ENCODE measurements around the gene XPO6. TPM values are rescaled to one million over a fixed set of nuclear protein-coding genes. Genes with fewer than 3 reads are reported as not detected.
A peak's percentile ranks its signal among the peaks of the same experiment; 100 is the strongest.
"Not testable (repeated sequence)": the region's sequence is repeated elsewhere in the genome, so short reads cannot be mapped to it uniquely, and the experiment has no call there.

Gene XPO6, protein sequence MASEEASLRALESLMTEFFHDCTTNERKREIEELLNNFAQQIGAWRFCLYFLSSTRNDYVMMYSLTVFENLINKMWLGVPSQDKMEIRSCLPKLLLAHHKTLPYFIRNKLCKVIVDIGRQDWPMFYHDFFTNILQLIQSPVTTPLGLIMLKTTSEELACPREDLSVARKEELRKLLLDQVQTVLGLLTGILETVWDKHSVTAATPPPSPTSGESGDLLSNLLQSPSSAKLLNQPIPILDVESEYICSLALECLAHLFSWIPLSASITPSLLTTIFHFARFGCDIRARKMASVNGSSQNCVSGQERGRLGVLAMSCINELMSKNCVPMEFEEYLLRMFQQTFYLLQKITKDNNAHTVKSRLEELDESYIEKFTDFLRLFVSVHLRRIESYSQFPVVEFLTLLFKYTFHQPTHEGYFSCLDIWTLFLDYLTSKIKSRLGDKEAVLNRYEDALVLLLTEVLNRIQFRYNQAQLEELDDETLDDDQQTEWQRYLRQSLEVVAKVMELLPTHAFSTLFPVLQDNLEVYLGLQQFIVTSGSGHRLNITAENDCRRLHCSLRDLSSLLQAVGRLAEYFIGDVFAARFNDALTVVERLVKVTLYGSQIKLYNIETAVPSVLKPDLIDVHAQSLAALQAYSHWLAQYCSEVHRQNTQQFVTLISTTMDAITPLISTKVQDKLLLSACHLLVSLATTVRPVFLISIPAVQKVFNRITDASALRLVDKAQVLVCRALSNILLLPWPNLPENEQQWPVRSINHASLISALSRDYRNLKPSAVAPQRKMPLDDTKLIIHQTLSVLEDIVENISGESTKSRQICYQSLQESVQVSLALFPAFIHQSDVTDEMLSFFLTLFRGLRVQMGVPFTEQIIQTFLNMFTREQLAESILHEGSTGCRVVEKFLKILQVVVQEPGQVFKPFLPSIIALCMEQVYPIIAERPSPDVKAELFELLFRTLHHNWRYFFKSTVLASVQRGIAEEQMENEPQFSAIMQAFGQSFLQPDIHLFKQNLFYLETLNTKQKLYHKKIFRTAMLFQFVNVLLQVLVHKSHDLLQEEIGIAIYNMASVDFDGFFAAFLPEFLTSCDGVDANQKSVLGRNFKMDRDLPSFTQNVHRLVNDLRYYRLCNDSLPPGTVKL
- 127 TPM for total RNA-seq
- long read RNA-seq, partial matches to known transcripts: 40 of 49 reads
- long read RNA-seq, other reads (novel, unspliced or antisense): 9 of 49 reads

DNA sequence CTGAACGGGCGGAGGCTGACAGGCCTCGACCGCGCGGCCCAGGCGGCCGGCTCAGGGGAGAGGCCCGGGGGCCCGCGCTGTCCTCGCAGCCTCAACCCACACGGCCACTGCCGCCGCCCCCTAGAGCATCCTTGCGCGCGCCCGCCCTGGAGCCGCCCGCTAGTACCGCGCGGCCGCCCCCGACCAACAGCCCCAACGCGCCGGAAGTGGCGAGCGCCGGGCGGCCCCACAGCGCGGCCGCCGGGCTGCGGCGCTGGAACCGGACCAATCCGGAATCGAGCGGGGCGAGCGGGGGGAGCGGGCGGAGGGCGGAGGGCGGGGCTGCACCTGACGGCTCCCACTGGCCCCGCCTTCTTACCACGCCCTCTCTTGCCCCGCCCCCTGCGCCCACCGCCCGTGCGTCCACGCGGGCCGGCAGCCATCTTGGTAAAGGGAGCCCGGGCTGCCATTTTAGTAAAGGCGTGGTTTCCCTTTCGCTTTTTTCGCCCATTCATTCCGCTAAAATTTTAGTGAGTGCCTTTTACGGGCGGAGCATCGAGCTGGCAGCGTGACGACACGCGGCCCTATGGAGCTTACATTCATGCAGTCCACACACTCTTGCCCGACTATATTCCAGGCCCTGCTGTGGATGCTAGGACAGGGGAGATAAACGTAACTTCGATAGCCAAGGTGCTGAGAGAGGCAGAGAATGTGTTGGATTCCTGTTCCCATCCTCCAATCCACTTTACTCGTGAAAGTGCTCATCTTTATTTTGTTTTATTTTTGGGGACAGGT is at the start of gene XPO6:
Gene XPO6 (minus strand): TSS at position 208 of the 774 bp plus-strand sequence. CDS start 597 bp downstream, outside the sequence.
- DNase-seq (ENCODE audit: low spot score): peak; percentile 98

DNA sequence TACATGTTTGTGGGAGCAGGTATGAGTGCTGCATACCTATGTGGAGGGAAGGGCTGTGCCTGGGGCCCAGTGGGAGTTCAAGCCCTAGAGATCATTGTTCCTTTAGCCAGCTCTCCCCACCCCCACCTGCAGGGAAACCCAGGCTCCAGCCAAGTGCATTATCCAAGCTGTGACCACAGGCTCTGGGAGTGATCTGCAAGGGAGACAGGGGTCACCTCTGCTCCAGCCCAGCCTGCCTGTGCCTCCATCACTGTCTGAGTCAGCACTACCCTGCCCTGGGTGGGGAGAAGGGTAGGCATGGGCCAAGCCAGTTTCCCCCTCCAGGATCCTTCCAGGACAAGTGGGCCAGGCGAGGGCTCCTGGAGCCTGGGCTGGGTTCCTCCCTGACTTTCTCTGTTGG is 48.4 kb upstream of the XPO6 start:
- DNase-seq (ENCODE audit: low spot score): no peak

DNA sequence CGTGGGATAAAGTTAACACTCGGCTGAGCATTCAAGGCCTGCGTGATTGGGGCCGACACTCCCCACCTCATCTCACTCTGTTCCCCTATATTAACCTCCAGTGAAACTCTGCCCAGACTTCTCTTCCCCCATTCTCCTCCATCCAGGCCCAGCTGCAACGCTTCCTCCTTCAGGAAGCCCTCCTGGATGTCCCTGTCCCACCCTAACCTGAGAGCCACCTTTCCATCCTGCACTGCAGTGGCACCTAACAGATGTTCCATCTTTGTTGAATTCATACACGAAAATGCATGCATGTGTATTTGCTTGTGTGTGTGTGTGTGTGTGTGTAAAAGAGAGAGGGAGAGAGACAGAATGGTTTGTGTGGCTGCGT is 48.0 kb upstream of the XPO6 start:
- no peak for DNase-seq (ENCODE audit: low spot score)

DNA sequence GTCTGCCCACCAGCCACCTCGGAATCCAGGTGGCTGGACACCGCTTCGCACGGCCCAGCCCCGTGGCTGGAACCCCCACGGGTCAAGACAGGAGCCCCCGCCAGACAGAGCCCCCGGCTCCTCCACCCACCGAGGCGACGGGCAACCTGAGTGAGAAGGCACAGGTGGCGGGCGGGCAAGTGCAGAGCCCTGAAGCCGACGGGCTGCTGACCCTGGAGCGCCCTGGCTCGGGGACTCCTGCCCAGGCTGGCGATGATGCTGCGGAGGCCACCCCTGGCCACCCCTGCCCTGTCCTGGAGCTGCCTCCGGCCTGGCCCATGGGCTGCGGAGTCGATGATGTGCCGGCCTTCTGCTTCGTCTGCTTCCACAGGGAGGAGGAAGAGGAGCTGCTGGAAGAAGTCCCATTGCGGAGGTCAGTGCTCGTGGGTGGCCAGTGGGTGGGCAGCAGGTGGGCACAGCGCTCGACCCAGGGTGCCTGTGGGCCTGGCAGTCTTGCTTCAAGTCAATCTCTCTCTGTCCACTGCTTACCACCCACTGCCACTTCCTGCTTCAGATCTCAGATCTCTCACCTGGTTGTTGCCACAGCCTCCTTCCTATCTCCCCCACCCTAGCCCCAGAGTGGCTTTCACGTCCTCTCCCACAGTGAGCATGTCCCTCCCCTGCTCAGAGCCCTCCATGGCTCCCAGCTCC is 47.5 kb upstream of the XPO6 start:
- no peak for DNase-seq (ENCODE audit: low spot score)

DNA sequence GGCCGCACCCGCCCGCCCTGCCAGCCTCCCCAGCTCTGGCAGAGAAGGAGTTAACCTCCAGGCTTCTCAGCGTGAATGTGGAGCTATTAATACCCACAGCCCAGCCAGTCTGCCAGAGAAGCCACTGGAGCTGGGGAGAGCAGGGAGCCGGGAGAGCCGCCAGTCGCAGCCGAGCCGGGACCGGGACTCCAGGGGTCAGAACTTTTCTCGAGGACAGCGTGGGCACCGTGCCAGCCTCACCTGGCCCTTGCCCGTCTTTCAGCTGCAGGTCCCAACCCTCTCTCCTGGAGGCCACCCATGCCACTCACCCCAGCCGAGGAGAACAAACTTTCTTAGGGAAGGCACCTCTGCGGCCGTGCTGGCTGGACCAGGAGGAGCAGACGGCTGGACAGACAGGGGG is 46.8 kb upstream of the XPO6 start:
- DNase-seq (ENCODE audit: low spot score): no peak

DNA sequence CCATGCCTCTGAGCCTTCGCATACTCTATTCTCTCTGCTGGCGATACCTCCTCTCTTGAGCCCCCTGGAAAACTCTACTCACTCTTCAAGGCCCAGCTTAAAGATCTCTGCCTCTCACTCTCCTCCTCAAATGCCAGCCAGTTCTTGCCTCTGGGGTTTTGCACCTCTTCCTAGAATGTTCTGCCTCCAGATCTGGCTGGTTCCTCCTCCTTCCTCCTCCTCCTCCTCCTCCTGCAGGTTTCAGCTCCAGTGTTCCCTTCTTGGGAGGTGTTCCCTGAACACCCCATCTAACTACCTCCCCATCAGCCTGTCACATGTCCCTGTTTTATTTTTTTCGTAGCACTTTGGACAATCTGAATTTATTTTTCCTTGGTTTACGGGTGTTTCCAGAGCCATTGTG is 45.5 kb upstream of the XPO6 start:
- DNase-seq (ENCODE audit: low spot score): no peak

DNA sequence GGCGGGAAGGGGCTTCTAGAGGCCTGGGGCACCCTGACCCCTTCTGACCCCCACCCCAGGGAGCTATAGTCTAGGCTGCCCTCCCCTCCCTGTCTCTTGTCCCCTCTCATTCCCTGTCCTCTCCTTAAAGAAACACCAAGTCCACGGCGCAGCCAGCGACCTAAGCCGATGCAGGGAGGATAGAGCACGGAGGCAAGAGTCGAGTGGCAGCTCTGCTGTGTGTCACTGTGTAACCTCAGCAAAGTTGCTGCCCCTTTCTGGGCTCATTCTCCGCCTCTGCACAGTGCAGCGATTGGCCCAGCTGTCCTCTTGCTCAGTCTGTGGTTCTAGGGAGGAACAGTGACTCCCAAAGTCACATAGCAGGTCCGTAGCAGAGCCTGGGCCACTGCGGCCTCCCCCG is 44.1 kb upstream of the XPO6 start:
- DNase-seq (ENCODE audit: low spot score): no peak

DNA sequence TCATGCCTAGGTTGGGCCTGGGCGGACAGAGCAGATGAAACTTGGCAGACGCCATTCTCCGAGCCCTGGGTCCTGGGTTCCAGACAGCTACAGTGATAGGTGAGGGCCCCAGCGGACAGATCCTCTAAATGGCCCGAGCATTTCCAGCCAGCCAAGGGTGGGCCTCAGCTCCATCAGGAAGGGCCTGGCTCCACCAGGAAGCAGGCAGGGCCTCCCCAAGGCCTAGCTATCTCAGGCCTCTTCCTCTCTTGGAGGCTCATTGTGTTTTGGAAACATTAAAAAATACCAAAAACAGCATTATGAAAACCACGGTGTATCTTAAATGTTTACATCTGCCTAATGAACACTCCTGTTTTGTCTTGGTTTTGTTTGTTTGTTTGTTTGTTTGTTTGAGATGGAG is 42.4 kb upstream of the XPO6 start:
- DNase-seq (ENCODE audit: low spot score): no peak

DNA sequence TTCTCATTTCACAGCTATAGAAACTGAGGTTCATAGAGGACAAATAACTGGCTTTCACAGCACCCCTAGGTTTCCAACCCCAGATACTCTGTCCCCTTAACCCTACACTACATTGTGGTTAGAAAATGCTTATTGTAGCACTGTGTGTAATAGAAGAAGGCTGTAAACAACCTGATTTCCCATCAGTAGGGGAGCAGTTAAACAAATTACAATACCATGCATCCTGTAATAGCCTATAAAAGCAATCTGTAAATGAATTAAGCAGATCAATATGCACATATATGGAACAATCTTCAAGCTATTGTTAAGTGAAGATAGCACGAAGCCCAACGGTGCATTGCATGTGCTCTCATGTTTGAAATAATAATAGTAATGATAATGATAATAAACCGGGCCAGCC is 39.2 kb upstream of the XPO6 start:
- DNase-seq (ENCODE audit: low spot score): no peak

DNA sequence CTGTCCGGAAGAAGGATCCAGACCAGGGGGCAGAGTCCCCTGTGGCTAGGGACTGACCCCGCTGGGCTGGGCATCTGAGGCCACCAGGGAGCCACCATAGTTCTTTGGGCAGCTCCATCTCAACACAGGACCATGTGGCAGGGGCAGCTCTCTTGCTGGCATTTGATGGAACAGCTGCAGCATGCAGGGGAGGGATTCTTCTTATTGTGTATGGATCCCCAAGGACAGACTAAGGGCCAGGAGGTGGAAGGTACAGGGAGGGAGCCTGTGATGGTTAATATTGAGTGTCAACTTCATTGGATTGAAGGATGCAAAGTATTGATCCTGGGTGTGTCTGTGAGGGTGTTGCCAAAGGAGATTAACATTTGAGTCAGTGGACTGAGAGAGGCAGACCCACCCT is 37.7 kb upstream of the XPO6 start:
- DNase-seq (ENCODE audit: low spot score): not testable (repeated sequence)

DNA sequence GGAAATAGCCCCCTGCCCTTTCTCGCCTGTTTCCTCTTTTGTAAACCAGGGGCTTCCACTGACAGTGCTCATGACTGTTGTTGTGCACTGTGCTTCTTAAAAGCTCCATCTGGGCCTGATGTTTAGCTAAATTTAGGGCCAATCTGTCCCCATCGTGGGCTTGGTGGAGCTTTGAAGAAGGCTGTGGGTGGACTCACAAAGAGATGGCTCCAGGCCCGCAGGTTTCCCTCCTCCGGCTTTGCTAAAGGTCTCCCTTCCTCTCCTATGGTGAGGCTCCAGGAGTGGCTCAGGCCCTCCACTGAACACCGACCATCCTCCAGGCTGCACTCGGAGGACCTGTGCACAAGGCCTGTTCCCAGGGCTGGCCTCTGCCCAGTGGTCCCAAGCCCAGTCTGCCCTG is 30.2 kb upstream of the XPO6 start:
- DNase-seq (ENCODE audit: low spot score): no peak

DNA sequence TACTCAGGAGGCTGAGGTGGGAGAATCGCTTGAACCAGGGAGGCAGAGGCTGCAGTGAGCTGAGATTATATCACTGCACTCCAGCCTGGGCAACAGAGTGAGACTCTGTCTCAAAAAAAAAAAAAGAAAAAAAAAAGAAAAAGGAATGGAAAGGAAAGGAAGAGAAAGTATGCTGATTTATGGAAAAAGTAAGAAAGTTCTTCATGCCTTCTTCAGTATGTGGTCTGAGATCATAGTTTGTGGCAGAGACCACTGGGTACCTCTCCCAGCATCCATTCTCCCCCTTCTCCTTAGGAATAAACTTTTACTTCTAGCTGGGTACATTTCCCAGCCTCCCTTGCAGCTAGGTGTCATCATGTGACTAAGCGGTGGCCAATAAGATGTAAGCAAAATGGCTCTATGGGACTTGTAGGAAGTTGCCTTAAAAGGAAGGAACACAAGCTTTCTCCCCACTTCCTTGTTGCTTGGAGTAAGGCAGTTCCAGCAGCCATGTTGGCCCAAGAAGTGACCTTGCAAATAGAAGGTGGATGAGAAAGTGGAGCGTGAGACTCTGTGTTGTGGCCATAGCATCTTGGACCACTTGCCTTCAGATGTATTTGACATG is 26.1 kb upstream of the XPO6 start:
- no peak for DNase-seq (ENCODE audit: low spot score)

DNA sequence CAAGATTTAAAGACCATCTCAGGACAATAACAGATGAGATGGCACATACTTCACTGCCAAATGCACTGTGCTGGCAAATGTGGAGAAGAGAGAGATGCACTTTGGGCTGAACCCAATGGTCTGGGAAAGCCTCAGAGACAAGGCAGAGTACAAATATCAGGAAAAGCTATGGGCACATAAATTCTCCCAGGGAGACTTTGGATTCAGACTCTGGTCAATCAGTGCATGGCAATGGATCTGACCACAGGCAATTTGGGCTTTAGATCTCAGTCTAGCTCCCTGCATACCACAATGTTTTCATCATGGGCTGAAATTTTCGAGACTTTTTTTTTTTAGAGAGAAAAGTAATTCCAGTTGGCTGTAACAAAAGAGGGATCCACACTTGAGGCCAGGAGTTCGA is 20.0 kb upstream of the XPO6 start:
- no peak for DNase-seq (ENCODE audit: low spot score)

DNA sequence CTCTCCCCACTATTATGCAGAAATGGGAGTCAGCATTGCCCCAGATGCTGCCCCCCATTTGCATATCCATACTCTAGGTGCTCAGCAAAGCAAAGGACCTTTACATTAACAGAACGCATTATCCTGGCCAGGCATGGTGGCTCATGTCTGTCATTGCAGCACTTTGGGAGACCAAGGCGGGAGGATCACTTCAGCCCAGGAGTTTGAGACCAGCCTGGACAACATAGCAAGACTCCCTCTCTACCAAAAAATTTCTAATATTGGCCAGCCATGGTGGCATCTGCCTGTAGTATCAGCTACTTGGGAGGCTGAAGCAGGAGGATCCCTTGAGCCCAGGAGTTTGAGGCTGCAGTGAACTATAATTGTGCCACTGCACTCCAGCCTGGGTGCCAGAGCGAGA is 12.1 kb upstream of the XPO6 start:
- DNase-seq (ENCODE audit: low spot score): not testable (repeated sequence)

DNA sequence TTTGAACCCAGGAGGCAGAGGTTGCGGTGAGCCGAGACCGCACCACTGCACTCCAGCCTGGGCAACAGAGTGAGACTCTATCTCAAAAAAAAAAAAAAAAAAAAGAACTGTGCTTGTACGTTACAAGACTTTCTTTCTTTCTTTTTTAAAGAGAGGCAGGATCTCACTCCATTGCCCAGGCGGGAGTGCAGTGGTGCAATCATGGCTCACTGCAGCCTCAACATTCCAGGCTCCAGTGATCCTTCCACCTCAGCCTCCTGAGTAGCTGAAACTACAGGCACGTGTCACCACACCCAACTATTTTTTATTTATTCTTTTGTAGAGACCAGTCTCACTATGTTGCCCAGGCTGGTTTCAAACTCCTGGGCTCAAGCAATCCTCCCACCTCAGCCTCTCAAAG is 8.0 kb upstream of the XPO6 start:
- not testable (repeated sequence) for DNase-seq (ENCODE audit: low spot score)

DNA sequence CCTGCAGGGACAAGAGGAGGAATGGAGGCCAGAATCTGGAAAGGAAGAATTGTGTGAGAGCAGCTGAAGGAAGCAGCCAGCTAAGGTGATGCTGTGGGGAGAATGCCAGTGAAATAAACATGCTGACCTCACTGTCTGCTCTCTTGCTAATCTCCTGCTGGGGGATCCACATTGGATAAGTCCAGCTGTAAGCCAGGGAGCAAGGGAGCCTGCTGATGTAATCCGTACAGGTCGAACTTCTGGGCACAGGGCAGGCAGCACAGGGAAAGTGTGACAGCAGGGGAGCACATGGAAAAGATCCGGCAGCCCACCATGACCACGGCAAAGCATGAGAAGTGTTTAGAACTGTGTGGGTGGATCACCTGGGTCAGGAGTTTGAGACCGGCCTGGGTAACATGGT is 7.5 kb upstream of the XPO6 start:
- DNase-seq (ENCODE audit: low spot score): no peak

DNA sequence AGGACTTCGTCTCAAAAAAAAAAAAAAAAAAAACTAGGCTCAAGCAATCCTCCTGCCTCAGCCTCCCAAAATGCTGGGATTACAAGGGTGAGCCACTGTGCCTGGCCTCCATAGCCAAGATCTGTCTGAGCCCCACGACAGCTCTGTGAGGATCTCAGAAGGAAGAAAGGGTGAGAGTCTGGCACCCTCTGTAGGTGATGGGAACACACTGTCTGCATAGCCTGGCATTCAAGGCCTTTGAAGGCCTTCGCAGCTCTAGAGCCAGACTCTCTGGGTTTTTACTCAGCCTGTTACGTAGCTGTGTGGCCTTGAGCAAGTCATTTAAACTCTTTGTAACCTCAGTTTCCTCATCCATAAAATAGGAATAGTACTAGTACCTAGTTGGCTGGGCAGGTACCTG is 6.3 kb upstream of the XPO6 start:
- no peak for DNase-seq (ENCODE audit: low spot score)

DNA sequence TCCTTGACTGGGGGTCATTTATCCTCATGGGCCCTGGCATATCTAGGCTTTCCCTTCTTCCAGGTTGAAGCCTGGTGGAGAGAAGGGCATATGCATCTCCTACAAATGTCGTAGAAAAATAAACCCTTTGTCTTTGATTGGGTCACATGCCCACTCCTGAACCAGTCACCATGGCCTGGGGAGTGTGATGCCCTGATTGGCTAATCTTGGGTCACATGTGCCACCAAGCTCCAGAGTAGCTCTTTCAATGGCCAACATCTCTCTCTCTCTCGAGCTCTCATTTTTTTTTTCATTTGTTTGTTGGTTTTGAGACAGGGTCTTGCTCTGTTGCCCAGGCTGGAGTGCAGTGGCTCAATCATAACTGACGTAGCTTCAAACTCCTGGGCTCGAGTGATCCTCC is 5.6 kb upstream of the XPO6 start:
- no peak for DNase-seq (ENCODE audit: low spot score)

DNA sequence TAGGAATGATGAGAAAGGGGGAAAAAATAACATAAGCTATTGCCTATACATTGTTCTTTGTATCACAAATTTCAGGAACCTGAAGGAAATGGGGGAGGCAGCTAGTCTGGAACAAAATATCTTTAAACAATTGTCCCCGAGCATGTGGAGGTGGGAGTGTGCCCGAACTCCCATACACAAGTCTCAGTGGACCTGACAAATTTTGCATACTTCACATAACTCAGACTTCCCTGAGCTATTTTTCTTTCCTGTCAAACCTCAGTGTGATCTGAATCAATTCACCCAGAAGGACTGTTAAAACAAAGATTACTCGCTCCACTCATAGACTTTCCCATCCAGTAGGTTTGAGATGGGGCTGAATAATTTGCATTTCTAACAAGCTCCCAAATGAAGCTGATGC is 1.6 kb upstream of the XPO6 start:
- no peak for DNase-seq (ENCODE audit: low spot score)

DNA sequence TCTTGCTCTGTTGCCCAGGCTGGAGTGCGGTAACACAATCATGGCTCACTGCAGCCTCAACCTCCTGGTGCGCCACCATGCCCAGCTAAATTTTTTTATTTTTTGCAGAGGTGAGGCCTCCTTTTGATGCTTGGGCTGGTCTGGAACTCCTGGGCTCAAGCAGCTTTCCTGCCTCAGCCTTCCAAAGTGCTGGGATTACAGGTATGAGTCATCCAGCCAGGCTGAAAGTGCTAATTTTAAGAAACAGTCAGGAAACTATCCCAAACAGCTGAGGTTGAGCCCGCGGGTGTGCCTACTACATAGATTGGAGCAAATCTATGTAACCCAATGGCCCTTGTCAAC is 738 bp upstream of the XPO6 start:
- DNase-seq (ENCODE audit: low spot score): no peak
